ENCODE results near the gene SNX8. TPM values are rescaled to one million over a fixed set of nuclear protein-coding genes. Genes with fewer than 3 reads are reported as not detected.

SNX8 gene
- total and polyA plus RNA-seq, 4 donors, result 24.6 to 54.6 (median 45.8) TPM

GRCh38 chr7:2214636-2215035, 99.6 kb downstream of the SNX8 start:
- Histone ChIP-seq H3K9me3 (ENCODE audit: control insufficient read depth in 4 of 4, insufficient read depth in 3 of 4, low read length in 3 of 4) (peaks cover 0 to 4% (median 0%) of the 10 kb centered on the region in 4 donors), H3K4me1 (ENCODE audit: control insufficient read depth in 5 of 5, insufficient read depth in 5 of 5, low read length in 5 of 5) (no peaks in the 10 kb centered on the region), H3K36me3 (ENCODE audit: control insufficient read depth in 4 of 4, insufficient read depth in 4 of 4, low read length in 4 of 4) (peaks cover 9 to 76% (median 39%) of the 10 kb centered on the region in 4 donors), H3K9ac (ENCODE audit: insufficient read depth in 1 of 2, low read length in 2 of 2) (no peak overlapping the region), H3K27ac (ENCODE audit: low read depth in 1 of 2, low read length in 1 of 2) (peak overlapping the region in 1 of 2 donors; percentile 75), H3K27me3 (ENCODE audit: control insufficient read depth in 3 of 3, insufficient read depth in 3 of 3, low read length in 2 of 3) (no peaks in the 10 kb centered on the region), H3K4me3 (no peak overlapping the region)
- WGBS, 2 donors, result 74 to 82% methylated on average over 9 of the region's 9 CpGs
- TF ChIP-seq CTCF (IDR thresholded peaks at IDR 0.05; ENCODE audit: control extremely low read depth, extremely low read depth), result no peak
- ATAC-seq (ENCODE audit: insufficient read depth, low FRiP score) (no peak), DNase-seq (no peak)

- whole genome bisulfite sequencing, 2 donors, result 94 to 95% methylated on average over 15 of the region's 15 CpGs
- H3K4me1 ChIP-seq (ENCODE audit: control insufficient read depth in 5 of 5, insufficient read depth in 5 of 5, low read length in 5 of 5), result no peaks in the 10 kb centered on the region
- no peak for ATAC-seq (ENCODE audit: insufficient read depth, low FRiP score)
- no peaks in the 10 kb centered on the region for H3K27me3 ChIP-seq (ENCODE audit: control insufficient read depth in 3 of 3, insufficient read depth in 3 of 3, low read length in 2 of 3)
- H3K4me3 ChIP-seq, result no peak overlapping the region
- no peak overlapping the region for H3K9ac ChIP-seq (ENCODE audit: insufficient read depth in 1 of 2, low read length in 2 of 2)
- TF ChIP-seq CTCF (IDR thresholded peaks at IDR 0.05; ENCODE audit: control extremely low read depth, extremely low read depth), result no peak
- peaks cover 9 to 70% (median 42%) of the 10 kb centered on the region in 4 donors for H3K36me3 ChIP-seq (ENCODE audit: control insufficient read depth in 4 of 4, insufficient read depth in 4 of 4, low read length in 4 of 4)
- H3K27ac ChIP-seq (ENCODE audit: low read depth in 1 of 2, low read length in 1 of 2), result peak overlapping the region in 1 of 2 donors; percentile 75
- DNase-seq, result no peak
- peaks cover 0 to 4% (median 0%) of the 10 kb centered on the region in 4 donors for H3K9me3 ChIP-seq (ENCODE audit: control insufficient read depth in 4 of 4, insufficient read depth in 3 of 4, low read length in 3 of 4)
Observed at GRCh38 chr7:2213551-2214215, 100.6 kb downstream of the SNX8 start.

GRCh38 chr7:2212906-2213305, 101.3 kb downstream of the SNX8 start:
- no peaks in the 10 kb centered on the region for H3K27me3 ChIP-seq (ENCODE audit: control insufficient read depth in 3 of 3, insufficient read depth in 3 of 3, low read length in 2 of 3)
- ATAC-seq (ENCODE audit: insufficient read depth, low FRiP score) (no peak), DNase-seq (no peak)
- peaks cover 0 to 4% (median 0%) of the 10 kb centered on the region in 4 donors for H3K9me3 ChIP-seq (ENCODE audit: control insufficient read depth in 4 of 4, insufficient read depth in 3 of 4, low read length in 3 of 4)
- H3K4me3 ChIP-seq, result no peak overlapping the region
- no peak overlapping the region for H3K9ac ChIP-seq (ENCODE audit: insufficient read depth in 1 of 2, low read length in 2 of 2)
- peak overlapping the region in 1 of 2 donors; percentile 52 for H3K27ac ChIP-seq (ENCODE audit: low read depth in 1 of 2, low read length in 1 of 2)
- peaks cover 9 to 69% (median 42%) of the 10 kb centered on the region in 4 donors for H3K36me3 ChIP-seq (ENCODE audit: control insufficient read depth in 4 of 4, insufficient read depth in 4 of 4, low read length in 4 of 4)
- no peaks in the 10 kb centered on the region for H3K4me1 ChIP-seq (ENCODE audit: control insufficient read depth in 5 of 5, insufficient read depth in 5 of 5, low read length in 5 of 5)
- no peak for TF ChIP-seq CTCF (IDR thresholded peaks at IDR 0.05; ENCODE audit: control extremely low read depth, extremely low read depth)
- 97 to 98% methylated on average over 10 of the region's 10 CpGs for WGBS, 2 donors

Data from lung (tissue), 12 donors.